Endometrium (tissue), 2 donors: ENCODE data around the gene GRAMD1B.

Source experiments
- FAIRE-seq: peaks from 2 replicates; lab custom pipeline; 2012; peaks lifted over from hg19 to GRCh38; lab: Jason Lieb, UNC
- donor health status: control.
- donor health status: control.

Gene GRAMD1B

DNA sequence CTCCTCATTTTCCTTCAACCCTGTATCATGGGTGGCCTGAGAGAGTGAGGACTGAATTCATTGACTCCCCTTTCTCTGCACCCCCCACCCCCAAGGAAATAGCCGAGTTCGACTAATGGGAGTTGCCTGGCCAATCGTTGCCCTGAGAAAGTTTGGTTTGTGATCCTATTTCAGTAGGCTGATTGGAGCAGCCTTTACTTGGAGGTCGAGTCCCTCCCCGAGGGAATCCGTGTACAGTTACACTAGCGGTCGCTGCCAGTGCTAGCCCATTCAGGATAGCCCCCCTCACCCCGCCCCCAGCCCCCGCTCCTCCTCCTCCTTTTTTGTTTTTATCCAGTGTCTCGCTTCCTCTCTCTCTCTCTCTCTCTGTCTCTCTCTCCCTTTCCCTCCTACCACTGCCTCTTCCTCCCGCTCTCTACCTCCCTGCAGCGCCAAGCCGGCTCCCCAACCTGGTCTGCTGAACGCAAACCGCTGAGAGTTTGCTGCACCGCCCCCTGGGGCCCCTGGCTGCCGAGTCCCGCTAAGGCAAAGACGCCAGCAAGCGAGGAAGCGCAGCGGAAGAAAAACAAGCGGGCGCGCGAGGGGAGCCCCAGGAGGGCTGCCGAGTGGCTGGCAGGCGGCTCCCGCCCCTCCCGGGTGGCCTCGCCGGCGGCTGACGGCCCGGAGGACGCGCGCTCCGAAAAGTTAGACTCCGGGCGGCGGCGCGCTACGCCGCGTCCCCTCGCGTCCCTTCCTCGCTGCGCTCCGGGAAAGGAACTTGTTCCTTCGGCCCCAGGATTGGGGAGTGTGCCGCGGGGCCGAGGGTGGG is at the start of gene GRAMD1B:
TSS of gene GRAMD1B (plus strand) at position 357 of the 808 bp plus-strand sequence. CDS start 524 bp downstream, outside the sequence.
- no peak for FAIRE-seq

GRCh38 chr11:123381149-123381548 is 48.9 kb upstream of the GRAMD1B start:
- no peak for FAIRE-seq

DNA sequence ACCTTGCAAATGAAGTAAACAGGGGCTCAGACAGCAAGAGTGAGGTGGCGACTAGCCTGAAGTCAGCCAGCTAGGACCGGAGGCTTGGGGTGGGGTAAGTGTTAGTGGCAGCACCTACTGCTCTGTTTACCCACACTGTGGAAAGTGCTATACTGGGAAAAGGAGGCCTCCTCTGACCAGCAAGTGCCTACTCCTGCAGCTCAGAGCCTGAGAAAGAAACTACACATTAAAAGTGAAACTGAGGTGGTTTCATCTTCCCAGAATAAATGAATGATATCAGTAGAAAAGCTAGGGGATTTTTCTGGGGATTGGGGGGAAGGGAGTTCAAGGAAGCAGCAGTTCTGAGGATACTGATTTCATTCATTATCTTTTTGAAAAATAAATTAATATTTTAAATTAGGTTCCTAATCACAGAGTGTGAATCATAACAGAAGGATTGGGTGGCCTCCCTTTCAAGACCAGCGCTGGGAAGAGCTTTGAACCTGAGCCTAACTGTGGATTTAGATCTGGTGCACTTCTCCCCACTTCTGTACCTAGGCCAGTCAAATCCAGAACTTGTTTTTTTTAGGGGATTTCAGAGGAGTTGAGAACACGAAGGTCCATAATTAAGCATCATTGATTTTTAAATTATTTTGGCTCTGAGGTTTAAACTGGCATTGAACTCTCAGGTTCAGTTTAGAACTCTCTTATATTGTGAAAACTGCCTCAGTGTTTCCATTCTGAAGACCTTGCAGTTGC is 48.1 kb upstream of the GRAMD1B start:
- FAIRE-seq = no peak

- FAIRE-seq = no peak
These were observed 47.5 kb upstream of the GRAMD1B start for GRCh38 chr11:123382555-123383074.

DNA sequence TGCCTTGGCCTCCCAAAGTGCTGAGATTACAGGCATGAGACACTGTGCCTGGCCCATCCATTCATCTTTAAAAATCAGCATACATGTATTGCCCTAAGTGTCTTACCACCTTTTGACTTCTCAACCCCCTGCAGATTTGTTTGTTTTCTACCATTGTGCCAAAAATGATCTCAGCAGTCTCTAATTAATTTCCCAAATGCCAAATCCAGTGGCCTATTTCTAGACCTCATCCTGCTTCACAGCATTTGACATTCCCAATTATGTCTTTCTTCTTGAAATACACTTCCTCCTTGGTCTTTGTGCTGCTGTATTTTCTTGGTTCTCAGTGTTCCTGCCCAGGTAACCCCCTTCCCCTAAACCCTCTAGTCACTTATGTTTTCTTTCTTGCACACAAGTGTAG is 46.0 kb upstream of the GRAMD1B start:
- FAIRE-seq = no peak

DNA sequence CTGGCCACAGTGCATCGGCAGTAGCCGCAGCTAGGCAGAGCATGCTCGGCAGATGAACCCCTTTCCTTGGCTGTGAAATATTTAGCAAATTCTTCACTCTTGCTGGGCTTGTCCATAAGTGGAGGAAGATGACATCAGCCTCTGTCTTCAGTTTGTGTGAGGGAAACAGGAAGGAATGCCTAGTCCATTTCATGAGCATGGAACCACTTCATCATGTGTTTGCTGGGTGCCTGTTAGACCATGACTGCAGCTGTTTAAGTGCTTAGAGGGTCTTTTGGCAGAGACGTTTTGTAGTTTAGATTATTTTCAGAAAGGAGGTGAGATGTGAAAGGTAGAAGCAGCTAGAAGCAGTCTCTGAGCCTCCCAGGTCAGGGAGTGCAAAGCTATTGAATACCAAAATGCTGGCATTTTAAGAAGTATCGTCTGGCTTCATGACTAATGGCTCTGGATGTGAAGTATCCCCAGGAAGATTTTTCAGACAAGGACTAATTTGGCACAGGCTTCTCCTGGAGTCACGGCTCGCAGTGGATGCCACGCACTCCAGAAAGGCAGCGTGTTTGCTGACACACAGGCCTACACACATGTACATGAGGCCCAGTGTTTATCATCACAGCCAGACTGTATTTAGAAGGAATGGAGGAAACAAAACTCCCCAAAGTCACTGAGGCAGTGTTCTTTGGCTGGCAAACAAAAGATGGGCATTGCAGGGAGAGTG is 43.1 kb upstream of the GRAMD1B start:
- no peak for FAIRE-seq

DNA sequence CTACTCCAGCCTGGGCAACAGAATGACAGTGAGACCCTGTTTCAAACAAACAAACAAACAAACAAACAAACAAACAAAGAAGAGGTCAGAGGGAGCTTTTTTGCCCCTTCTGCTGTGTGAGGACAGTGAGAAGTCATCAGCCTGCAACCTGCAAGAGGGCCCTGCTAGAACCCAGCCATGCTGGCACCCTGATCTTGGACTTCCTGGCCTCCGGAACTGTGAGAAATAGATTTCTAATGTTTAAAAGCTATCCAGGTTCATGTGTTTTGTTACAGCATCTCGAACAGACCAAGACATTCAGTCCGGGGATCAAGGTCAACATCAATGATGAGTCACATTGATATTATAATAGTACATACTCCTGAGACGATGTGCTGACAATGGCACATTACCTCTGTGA is 41.4 kb upstream of the GRAMD1B start:
- FAIRE-seq = no peak

DNA sequence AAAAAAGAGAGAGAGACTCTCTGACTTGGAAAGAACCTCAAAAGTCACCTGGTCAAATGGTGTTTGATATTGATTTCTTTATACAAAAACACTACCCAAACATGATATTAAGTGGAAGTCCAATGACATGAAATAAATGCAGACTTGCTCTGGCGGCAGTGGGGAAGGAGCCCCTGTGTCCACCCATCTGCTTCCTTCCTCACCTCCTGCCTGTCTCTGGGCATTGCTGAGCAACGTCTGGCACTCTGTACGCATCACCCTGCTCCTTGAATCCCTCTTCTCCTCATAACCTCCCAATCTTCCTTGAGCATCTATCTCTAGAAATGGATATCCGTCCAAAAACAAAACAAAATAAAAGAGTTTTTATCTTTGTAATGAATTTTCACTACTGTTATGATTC is 39.9 kb upstream of the GRAMD1B start:
- no peak for FAIRE-seq

GRCh38 chr11:123391646-123392348 is 38.3 kb upstream of the GRAMD1B start:
- no peak for FAIRE-seq

- no peak for FAIRE-seq
These were observed 37.6 kb upstream of the GRAMD1B start for GRCh38 chr11:123392431-123392830.

DNA sequence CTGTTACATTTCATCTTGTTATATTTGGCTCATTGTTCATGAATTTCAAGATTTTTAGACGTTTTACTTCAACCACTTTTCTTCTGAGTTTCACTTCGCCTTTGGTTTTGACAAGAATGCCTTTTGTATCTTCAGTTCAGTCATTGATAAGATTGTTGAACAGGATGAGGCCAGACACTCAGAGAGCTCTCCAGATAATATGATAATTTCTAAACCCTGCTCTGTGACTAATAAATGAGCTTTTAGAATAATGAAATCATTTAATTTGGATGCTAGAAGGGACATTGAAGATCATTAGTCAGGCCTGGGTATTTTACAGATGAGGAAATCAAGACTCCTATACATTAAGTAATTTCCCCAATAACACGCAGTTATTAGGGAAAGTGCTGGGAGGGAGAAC is 37.2 kb upstream of the GRAMD1B start:
- no peak for FAIRE-seq

- no peak for FAIRE-seq
These were observed 36.6 kb upstream of the GRAMD1B start for GRCh38 chr11:123393312-123393927.

DNA sequence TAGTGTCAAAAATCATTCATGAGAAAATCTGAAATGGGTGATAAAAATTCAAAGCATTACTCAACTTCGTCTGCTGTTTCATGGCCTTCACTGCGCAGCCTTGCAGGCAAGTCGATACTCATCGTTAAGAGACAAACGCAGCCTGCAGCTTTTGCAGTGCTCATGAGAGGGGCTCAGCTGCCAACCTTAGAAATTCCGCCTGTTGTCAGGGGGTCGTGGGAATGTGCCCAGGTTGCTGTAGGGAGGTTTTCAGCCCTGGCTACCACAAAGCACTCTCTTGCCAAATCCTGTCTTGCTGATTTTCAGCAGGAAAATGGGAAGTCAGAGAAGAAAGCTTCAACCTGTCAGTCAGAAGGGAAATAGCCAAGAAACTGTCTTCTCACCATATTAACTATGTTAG is 25.4 kb upstream of the GRAMD1B start:
- no peak for FAIRE-seq

- no peak for FAIRE-seq
These were observed 24.9 kb upstream of the GRAMD1B start for GRCh38 chr11:123405123-123405592.

DNA sequence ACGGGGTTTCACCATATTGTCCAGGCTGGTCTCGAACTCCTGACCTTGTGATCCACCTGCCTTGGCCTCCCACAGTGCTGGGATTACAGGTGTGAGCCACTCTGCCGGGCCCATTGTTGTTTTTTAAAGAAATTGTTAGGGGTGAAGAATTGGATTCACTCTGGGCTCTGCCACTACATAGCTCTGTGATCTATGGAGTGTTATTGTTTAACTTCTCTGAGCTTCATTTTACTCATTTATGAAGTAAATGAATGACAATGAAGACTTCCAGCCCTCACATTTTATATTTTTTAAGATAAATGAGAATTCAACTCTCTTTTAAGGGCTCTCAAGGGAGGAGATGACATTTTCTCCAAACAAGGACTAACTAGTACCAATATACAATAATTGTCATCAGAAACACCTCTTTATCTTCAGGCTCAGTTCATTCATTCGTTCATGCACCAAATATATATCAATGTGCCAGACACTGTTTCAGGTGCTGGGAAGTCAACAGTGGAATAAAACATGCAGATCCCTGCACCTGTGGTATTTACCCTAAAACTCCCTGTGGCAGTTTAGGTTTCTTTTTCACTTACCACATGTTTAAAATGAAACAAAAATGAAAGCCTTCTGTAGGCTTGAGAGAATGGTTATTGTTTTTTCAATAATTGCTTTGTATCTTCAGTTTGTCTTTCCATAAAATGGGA is 23.5 kb upstream of the GRAMD1B start:
- no peak for FAIRE-seq

DNA sequence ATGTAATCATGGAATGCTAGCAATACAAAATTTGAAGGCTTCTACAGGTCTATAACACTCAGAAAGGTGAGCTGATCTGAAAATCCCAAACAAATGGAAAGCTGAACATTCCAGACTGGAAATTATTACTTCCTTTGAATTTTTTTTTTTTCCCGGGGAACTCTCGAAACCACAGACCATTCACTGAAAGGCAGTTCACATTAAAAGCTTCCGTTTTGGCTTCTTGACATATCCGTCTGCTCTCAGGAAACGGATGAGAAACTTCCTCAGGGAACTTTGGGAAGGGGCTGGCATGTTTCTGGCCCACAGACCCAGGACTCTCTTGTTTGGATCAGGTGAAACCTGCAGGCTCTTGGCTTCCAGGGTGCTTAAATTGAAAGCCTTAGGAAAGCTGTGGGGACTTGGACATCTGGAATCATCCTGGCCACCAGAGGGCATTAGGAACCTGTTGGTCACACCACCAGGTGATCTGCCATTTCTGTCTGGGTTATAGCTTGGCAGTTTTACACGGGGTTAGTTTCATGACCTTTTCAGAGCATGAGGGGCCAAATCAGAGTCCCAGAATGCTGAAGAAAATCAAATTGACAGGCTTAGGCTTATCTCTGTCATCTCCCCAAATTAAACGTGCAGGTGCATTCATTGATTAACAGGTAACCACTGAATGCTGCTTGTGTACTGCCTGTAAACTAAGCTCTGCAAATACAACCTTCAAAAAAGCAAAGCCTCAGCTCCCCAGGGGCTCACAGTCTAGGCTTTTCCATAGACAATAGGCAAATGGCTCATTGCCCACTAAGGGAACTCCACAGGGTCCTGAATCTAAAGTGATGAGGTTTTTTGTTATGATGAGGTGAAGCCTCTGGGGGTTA is 22.7 kb upstream of the GRAMD1B start:
- FAIRE-seq = no peak

DNA sequence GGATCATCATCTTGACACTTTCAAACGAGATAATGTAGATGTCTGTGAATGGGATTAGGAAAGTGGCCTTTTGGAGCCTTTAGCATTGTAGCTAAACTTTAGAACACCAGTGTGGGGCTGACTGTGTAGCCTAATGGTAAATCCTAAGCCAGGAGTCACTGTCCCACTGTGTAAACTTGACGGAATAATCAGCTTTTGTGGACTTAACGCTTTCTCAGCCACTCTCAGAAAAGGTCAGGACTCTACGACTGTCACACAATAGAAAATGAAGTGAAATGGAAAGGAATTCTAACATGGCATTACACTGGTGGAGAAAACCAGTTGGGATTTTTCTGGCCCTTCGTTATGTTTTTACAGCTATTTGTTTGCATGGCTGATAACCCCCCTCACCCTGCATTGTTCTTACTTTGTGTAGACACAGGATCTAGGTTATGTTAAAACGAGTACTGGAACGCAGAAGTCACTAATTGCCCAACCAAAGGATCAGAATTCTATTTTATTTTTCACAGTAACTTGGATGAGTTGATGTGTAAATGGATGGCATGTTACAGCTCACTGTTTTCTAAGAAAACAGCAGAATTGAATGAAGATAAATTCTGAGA is 22.0 kb upstream of the GRAMD1B start:
- no peak for FAIRE-seq

DNA sequence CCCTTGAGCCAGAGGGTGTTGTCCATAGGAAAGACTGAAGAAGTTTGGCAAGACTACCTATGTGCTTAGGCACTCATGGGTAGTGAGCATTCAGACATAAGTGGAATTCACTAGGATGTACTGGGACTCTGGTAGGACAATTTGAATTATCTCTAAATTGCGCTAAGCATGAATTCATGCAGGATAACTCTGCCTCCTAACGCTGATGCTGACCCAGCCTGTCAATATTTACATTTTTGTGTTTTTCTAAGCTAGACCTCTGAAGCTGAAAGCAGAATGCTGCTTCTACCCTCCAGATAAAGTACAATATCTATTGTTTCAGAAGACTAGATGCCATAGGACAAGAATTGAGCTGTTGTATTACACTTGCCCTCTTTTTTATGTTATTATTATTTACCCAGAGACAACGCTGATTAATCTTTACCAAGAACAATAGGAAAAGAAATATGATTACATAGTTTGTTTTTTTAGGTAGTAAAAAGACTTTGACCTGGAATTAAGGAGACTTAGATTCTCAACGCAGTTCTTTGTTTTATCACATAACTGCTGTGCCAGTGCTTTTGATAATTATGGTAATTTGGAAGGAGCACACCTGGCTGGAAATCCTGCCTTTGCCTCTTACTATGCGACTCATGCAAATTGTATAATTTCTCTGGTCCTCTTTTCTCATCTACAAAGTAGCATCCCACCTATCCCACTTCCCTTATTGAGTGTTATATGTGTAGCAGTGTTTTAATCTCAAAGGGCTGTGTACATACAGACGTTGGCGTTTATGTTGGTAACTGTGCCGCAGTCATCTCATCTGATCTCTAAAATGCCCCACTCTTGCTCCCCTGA is 21.2 kb upstream of the GRAMD1B start:
- no peak for FAIRE-seq
